ENCODE data around the gene C6orf62. TPM values are rescaled to one million over a fixed set of nuclear protein-coding genes. Genes with fewer than 3 reads are reported as not detected.
A peak's percentile ranks its signal among the peaks of the same experiment; 100 is the strongest.
"Not testable (repeated sequence)": the region's sequence is repeated elsewhere in the genome, so short reads cannot be mapped to it uniquely, and the experiment has no call there.

C6orf62 gene
- total RNA-seq, 2 donors from 2014 or later = 103 to 110 TPM

- not testable (repeated sequence) for H3K27ac Mint-ChIP-seq; H3K4me1 Mint-ChIP-seq; H3K4me3 Mint-ChIP-seq; ATAC-seq; H3K36me3 Mint-ChIP-seq (ENCODE audit: low read depth); DNase-seq; H3K9me3 ChIP-seq (ENCODE audit: control insufficient read depth, low read length, poor library complexity, severe bottlenecking)
- peaks cover 18% of the 10 kb centered on the region for H3K27me3 Mint-ChIP-seq
Observed at GRCh38 chr6:24731456-24732134, 12.6 kb upstream of the C6orf62 start.

DNA sequence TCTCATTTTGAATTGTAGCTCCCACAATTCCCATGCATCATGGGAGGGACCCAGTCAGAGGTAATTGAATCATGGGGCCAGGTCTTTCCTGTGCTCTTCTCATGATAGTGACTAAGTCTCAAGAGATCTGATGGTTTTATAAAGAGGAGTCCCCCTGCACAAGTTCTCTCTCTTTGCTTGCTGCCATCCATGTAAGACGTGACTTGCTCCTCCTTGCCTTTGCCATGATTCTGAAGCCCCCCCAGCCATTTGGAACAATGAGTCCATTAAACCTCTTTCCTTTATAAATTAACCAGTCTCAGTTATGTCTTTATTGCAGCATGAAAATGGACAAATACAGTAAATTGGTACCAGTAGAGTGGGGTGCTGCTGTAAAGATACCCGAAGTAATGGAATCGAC, 11.7 kb upstream of the C6orf62 start:
- not testable (repeated sequence) for H3K36me3 Mint-ChIP-seq (ENCODE audit: low read depth); ATAC-seq; H3K9me3 ChIP-seq (ENCODE audit: control insufficient read depth, low read length, poor library complexity, severe bottlenecking); H3K27ac Mint-ChIP-seq; DNase-seq; H3K4me1 Mint-ChIP-seq; H3K4me3 Mint-ChIP-seq
- peaks cover 18% of the 10 kb centered on the region for H3K27me3 Mint-ChIP-seq

DNA sequence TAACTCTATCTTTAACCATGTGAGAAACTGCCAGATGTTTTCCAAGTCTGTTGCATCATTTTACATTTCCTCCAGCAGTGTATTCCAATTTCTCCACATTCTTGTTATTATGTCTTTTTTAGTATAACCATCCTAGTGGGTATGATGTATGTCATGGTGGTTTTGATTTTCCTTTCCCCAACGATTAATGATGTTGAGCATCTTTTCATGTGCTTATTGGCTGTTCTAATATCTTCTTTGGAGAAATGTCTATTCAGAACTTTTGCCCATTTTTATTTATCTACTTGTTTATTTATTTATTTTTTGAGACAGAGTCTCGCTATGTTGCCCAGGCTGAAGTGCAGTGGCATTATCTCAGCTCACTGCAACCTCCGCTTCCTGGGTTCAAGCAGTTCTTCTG, 4.3 kb upstream of the C6orf62 start:
- Mint-ChIP-seq H3K36me3 (ENCODE audit: low read depth) (peaks cover 7% of the 10 kb centered on the region), H3K27me3 (peaks cover 6% of the 10 kb centered on the region), H3K27ac (peak overlapping the region; percentile 99), H3K4me1 (peaks cover 22% of the 10 kb centered on the region), H3K4me3 (no peak overlapping the region)
- ATAC-seq = no peak
- DNase-seq = no peak
- no peaks in the 10 kb centered on the region for H3K9me3 ChIP-seq (ENCODE audit: control insufficient read depth, low read length, poor library complexity, severe bottlenecking)

- Mint-ChIP-seq H3K4me3 (peak overlapping the region; percentile 96), H3K36me3 (ENCODE audit: low read depth) (peaks cover 9% of the 10 kb centered on the region), H3K27ac (peak overlapping the region; percentile 99), H3K27me3 (peaks cover 6% of the 10 kb centered on the region), H3K4me1 (peaks cover 32% of the 10 kb centered on the region)
- ATAC-seq (peak; percentile 68), DNase-seq (peak in 2 of 3 donors; percentile 69 to 76)
- no peaks in the 10 kb centered on the region for H3K9me3 ChIP-seq (ENCODE audit: control insufficient read depth, low read length, poor library complexity, severe bottlenecking)
Observed at GRCh38 chr6:24721461-24722215, 2.7 kb upstream of the C6orf62 start.

DNA sequence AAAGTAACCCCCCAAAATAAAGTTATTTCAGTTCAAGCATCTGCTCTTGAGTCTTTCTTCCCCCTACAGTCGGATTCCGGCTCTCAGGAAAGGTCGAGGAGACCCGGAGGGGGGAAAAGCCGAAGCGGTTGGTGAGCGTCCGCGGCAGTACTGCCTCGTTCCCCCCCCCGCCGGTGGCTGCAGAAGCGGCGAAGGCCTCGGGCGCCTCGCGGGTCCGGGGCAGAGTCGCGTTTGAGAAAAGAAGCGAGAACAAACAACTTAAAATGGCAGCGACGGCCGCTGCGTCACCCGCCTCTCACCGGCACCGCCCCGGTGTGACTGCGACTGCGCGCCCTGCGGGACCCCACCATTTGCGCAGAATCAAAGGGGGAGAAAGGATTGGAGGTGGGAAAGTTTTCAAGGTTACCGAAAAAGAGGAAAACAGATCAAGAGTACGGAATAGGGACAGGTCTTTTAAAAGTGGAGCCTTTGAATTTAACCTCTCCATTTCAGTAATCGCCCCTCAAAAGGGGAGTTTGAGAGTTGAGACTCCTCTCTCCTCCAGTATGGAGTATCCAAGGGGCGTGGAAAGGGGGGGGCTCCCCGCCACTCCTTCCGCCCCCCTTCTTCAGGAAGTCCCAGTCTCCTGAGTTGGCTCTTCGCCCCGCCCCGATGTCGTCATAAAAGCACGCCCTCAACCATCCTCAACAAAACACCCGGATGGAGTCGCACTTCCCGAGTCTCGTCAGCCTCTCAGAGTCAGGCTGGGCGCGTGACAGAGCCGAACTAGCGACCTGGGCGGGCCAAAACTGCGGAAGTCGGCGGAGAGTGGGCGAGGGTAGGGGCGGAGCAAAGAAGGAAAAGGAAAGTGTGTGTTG, 1.9 kb upstream of the C6orf62 start:
- DNase-seq (peak; percentile 96 to 99 (median 98)), ATAC-seq (peak; percentile 84)
- Mint-ChIP-seq H3K27me3 (no peaks in the 10 kb centered on the region), H3K4me3 (peak overlapping the region; percentile 96), H3K4me1 (peaks cover 38% of the 10 kb centered on the region), H3K27ac (peak overlapping the region; percentile 99), H3K36me3 (ENCODE audit: low read depth) (peaks cover 7% of the 10 kb centered on the region)
- H3K9me3 ChIP-seq (ENCODE audit: control insufficient read depth, low read length, poor library complexity, severe bottlenecking) = no peaks in the 10 kb centered on the region

DNA sequence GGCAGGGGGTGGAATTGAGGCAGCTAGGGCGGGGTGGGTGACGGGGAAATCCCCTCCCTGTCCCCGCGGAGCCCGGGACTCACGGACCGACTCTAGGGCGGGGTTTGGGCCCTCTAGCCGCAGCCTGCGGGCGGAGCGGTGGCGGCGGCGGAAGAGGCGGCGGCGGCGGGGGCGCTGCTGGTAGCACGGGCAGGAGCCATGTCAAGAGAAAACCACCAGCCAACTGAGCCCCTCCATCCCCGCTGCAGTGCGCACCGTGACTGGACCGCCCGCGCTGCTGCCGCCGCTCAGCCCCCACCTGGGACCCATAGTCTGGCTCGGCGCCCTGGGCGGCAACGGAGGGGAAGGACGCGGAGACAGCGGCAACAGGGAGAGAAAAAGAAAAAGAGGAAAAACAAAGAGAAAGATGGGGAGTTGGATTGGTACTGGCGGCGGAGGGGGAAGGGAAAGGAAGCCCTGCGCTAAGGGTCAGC, 1.2 kb upstream of the C6orf62 start:
- ATAC-seq = peak; percentile 27
- peaks cover 7% of the 10 kb centered on the region for H3K36me3 Mint-ChIP-seq (ENCODE audit: low read depth)

DNA sequence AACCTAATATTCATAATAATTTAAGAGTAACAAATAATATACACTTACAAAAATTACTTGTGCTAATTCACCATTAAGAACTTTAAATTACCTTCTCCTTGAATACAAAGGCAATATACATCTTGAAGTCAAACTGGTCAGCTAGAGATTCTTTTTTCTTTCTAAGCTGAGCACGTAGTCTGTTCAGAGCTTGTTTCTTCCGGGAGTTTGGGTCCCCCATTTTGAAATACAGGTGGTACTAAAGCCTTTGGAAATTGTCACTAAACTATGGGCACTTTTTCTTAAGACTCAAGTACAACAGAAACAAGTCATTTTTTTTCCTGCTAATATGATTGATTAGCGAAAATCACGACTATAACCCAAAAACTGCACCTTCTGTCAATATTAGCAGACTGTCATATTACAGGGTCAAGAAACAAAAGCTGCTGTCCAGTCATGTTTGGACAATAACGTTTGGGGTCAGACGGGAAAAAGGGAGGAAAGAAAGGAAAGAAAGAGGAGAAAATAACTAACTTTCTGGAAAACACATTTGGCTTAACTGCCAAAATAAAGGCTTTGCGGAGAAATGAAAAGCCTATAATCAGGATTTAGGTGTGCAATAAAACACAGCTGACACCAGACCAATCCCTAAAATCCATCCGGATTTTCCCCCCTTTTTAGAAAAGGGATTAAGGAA, 367 bp downstream of the C6orf62 start:
- peak overlapping the region; percentile 99 for H3K27ac Mint-ChIP-seq
- H3K27me3 Mint-ChIP-seq = no peaks in the 10 kb centered on the region
- H3K4me1 Mint-ChIP-seq = peaks cover 47% of the 10 kb centered on the region
- DNase-seq (no peak), ATAC-seq (no peak)
- H3K36me3 Mint-ChIP-seq (ENCODE audit: low read depth) = peaks cover 7% of the 10 kb centered on the region
- H3K4me3 Mint-ChIP-seq = peak overlapping the region; percentile 96
- no peaks in the 10 kb centered on the region for H3K9me3 ChIP-seq (ENCODE audit: control insufficient read depth, low read length, poor library complexity, severe bottlenecking)

More for the DNA sequence above, 1.2 kb upstream of the C6orf62 start:
- Mint-ChIP-seq H3K27me3 (no peaks in the 10 kb centered on the region), H3K27ac (peak overlapping the region; percentile 99), H3K4me3 (peak overlapping the region; percentile 96), H3K4me1 (peaks cover 40% of the 10 kb centered on the region)
- no peaks in the 10 kb centered on the region for H3K9me3 ChIP-seq (ENCODE audit: control insufficient read depth, low read length, poor library complexity, severe bottlenecking)
- peak; percentile 70 to 76 (median 72) for DNase-seq

GRCh38 chr6:24716602-24717148, 2.3 kb downstream of the C6orf62 start:
- H3K4me3 Mint-ChIP-seq = peak overlapping the region; percentile 96
- DNase-seq; ATAC-seq; H3K27me3 Mint-ChIP-seq; H3K9me3 ChIP-seq (ENCODE audit: control insufficient read depth, low read length, poor library complexity, severe bottlenecking): not testable (repeated sequence)
- peaks cover 10% of the 10 kb centered on the region for H3K36me3 Mint-ChIP-seq (ENCODE audit: low read depth)
- H3K27ac Mint-ChIP-seq = peak overlapping the region; percentile 99
- H3K4me1 Mint-ChIP-seq = peaks cover 53% of the 10 kb centered on the region

- peaks cover 31% of the 10 kb centered on the region for H3K4me1 Mint-ChIP-seq
- peaks cover 5% of the 10 kb centered on the region for H3K36me3 Mint-ChIP-seq (ENCODE audit: low read depth)
- H3K9me3 ChIP-seq (ENCODE audit: control insufficient read depth, low read length, poor library complexity, severe bottlenecking) = no peaks in the 10 kb centered on the region
- DNase-seq = no peak
- no peaks in the 10 kb centered on the region for H3K27me3 Mint-ChIP-seq
- H3K4me3 Mint-ChIP-seq = peak overlapping the region; percentile 60
- ATAC-seq = no peak
- H3K27ac Mint-ChIP-seq = peak overlapping the region; percentile 67
Observed at GRCh38 chr6:24710519-24711303, 8.2 kb downstream of the C6orf62 start.

GRCh38 chr6:24709014-24709711, 9.8 kb downstream of the C6orf62 start:
- no peak overlapping the region for H3K4me3 Mint-ChIP-seq
- DNase-seq (no peak), ATAC-seq (no peak)
- no peaks in the 10 kb centered on the region for H3K27me3 Mint-ChIP-seq
- no peak overlapping the region for H3K27ac Mint-ChIP-seq
- H3K36me3 Mint-ChIP-seq (ENCODE audit: low read depth) = peaks cover 5% of the 10 kb centered on the region
- no peaks in the 10 kb centered on the region for H3K9me3 ChIP-seq (ENCODE audit: control insufficient read depth, low read length, poor library complexity, severe bottlenecking)
- H3K4me1 Mint-ChIP-seq = peaks cover 23% of the 10 kb centered on the region

DNA sequence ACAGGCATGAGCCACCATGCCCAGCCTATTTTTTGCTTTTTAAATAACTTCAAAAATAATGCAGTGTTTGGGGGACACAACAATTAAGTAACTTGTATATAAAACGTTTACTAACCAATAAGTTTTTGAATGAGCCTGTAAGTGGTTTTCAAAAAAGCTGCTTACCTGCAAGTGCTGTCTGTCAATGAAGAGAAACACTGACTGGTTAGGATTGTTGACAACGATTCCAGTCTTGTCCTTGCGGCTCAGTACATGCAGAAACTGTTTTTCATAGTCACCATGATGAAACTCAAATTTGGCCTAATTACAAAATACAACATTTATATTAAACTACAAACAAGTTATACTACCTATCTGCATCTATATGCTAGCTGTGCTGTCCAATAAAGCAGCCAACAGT, 10.3 kb downstream of the C6orf62 start:
- H3K27ac Mint-ChIP-seq = no peak overlapping the region
- H3K4me3 Mint-ChIP-seq = no peak overlapping the region
- no peak for DNase-seq
- H3K9me3 ChIP-seq (ENCODE audit: control insufficient read depth, low read length, poor library complexity, severe bottlenecking) = no peaks in the 10 kb centered on the region
- no peaks in the 10 kb centered on the region for H3K27me3 Mint-ChIP-seq
- H3K4me1 Mint-ChIP-seq = peaks cover 26% of the 10 kb centered on the region
- no peak for ATAC-seq
- H3K36me3 Mint-ChIP-seq (ENCODE audit: low read depth) = peaks cover 10% of the 10 kb centered on the region
